Measurements from ENCODE around the gene FAM114A1. TPM values are rescaled to one million over a fixed set of nuclear protein-coding genes. Genes with fewer than 3 reads are reported as not detected.

The FAM114A1 gene
- total RNA-seq, 3 donors from 2014 or later = 59.1 to 94.7 (median 62.5) TPM

DNA sequence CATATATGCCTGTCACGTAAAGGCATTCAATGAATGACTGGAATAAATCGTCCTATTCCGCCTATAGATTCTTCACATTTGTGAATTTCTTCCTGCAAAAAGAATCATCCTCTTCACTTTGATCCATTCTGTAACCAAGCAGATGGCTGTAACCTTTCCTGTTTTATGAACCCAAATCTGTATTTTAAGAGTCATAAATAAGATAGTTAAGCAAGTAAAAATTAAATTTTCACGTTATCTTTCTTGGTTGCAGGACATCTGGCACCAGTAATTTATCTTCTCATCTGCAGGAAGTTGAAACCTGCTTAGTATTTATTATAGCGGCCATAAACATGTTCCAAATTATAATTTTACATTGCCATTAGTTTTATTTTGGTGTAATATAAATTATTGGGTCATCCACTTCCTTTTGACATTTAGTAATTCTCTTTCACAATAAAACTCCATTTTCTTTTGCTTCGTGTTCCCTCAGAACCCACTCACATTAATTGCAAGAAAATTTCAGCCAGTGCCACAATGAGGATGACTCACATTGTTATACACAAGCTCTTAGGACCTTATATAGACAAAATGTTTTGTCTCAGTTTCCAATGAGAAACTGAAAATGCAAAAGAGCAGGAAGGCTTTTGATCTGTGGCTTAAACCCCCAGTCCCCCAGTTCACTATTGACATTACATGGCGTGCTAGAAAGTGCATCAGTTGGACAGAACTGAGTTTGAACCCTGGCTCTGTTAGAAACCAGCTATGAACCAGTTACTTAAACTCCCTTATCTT, 113.5 kb downstream of the FAM114A1 start:
- Histone ChIP-seq H3K36me3 (ENCODE audit: low read depth) (no peaks in the 10 kb centered on the region), H3K4me1 (ENCODE audit: low read depth) (no peaks in the 10 kb centered on the region), H3K4me3 (no peak overlapping the region), H3K9me3 (no peaks in the 10 kb centered on the region)
- TF ChIP-seq CTCF (IDR thresholded peaks at IDR 0.05) = no peak
- intact Hi-C loops (cut with DNase I, micrococcal nuclease) = no loop called here
- ATAC-seq (peak; percentile 24), DNase-seq (no peak)

GRCh38 chr4:38982361-38983095, 114.9 kb downstream of the FAM114A1 start:
- no peak for TF ChIP-seq CTCF (IDR thresholded peaks at IDR 0.05)

GRCh38 chr4:38983291-38983690, 115.7 kb downstream of the FAM114A1 start:
- intact Hi-C loops (cut with DNase I, micrococcal nuclease) = no loop called here
- Histone ChIP-seq H3K4me3 (no peak overlapping the region), H3K36me3 (ENCODE audit: low read depth) (no peaks in the 10 kb centered on the region), H3K9me3 (no peaks in the 10 kb centered on the region), H3K4me1 (ENCODE audit: low read depth) (no peaks in the 10 kb centered on the region)
- no peak for TF ChIP-seq CTCF (IDR thresholded peaks at IDR 0.05)
- ATAC-seq = no peak
- no peak for DNase-seq

More at GRCh38 chr4:38982361-38983095, 114.9 kb downstream of the FAM114A1 start:
- Histone ChIP-seq H3K4me3 (no peak overlapping the region), H3K9me3 (no peaks in the 10 kb centered on the region), H3K4me1 (ENCODE audit: low read depth) (no peaks in the 10 kb centered on the region), H3K36me3 (ENCODE audit: low read depth) (no peaks in the 10 kb centered on the region)
- no peak for ATAC-seq
- intact Hi-C loops (cut with DNase I, micrococcal nuclease) = no loop called here
- DNase-seq = no peak

- intact Hi-C loops (cut with DNase I, micrococcal nuclease) = no loop called here
- ATAC-seq (no peak), DNase-seq (no peak)
- Histone ChIP-seq H3K4me3 (no peak overlapping the region), H3K4me1 (ENCODE audit: low read depth) (no peaks in the 10 kb centered on the region), H3K9me3 (no peaks in the 10 kb centered on the region), H3K36me3 (ENCODE audit: low read depth) (no peaks in the 10 kb centered on the region)
- TF ChIP-seq CTCF (IDR thresholded peaks at IDR 0.05) = no peak
Observed at GRCh38 chr4:38983787-38984598, 116.4 kb downstream of the FAM114A1 start.

DNA sequence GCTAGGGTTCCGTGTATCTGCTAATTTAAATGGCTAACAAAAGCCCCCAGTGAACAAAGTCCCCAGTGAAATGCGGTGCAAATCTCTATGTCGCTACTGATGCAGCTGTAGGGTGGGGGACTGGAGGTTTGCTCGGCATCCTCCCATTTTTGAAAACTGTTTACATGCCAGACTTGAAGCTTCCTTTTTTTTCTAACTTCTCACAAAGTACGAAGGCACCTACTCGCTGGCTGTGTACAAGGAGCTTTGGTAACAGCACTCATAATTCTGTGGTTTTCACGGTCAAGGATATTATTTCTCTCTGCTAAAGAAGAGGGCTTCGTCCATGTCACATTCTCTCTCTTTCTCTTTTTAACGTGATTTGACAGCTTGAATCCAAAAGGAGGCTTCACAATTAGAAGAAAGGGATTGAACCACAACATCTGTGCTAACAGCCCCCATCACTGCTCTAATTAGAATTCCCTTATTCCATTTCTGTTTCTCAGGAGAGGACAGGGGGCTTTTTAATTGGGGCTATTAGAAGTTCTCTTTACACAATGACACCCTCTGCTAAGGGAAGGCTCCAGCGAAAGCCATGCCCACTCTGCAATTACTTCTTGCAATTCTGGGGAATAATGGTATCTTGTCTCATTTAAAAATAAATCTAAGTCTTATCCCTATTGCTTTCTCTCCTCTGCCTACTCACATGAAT, 117.9 kb downstream of the FAM114A1 start:
- ATAC-seq = peak; percentile 52
- H3K4me3 ChIP-seq = no peak overlapping the region
- intact Hi-C loops (cut with DNase I, micrococcal nuclease) = no loop called here

More for the DNA sequence above, 117.9 kb downstream of the FAM114A1 start:
- Histone ChIP-seq H3K4me1 (ENCODE audit: low read depth) (no peaks in the 10 kb centered on the region), H3K36me3 (ENCODE audit: low read depth) (no peaks in the 10 kb centered on the region), H3K9me3 (no peaks in the 10 kb centered on the region)
- TF ChIP-seq CTCF (IDR thresholded peaks at IDR 0.05) = no peak
- no peak for DNase-seq
